ENCODE measurements around the gene MAP1B.

- no peak for TF ChIP-seq CTCF (IDR thresholded peaks at IDR 0.05)
- TF ChIP-seq REST (IDR thresholded peaks at IDR 0.05), result no peak
- no peak for TF ChIP-seq NR3C1 (IDR thresholded peaks at IDR 0.05)
- TF ChIP-seq RFX5 (IDR thresholded peaks at IDR 0.05), result no peak
- no peak for TF ChIP-seq HOXA7 (CRISPR knock-in tag; IDR thresholded peaks at IDR 0.05)
- TF ChIP-seq EP300 (IDR thresholded peaks at IDR 0.05), result no peak
- no peak for TF ChIP-seq RAD21 (conservative IDR thresholded peaks at IDR 0.05 in 1 of 2, IDR thresholded peaks at IDR 0.05 in 1 of 2)
- peak; percentile 70 for TF ChIP-seq JUNB (IDR thresholded peaks at IDR 0.05)
- no peak for TF ChIP-seq POLR2A (IDR thresholded peaks at IDR 0.05; ENCODE audit: low read length)
- TF ChIP-seq SMC3 (IDR thresholded peaks at IDR 0.05), result no peak
- TF ChIP-seq CHD2 (IDR thresholded peaks at IDR 0.05; ENCODE audit: low read length, partially characterized antibody), result no peak
- peak; percentile 86 for TF ChIP-seq FOSL2 (IDR thresholded peaks at IDR 0.05)
- TF ChIP-seq FOSL2 (CRISPR knock-in tag; IDR thresholded peaks at IDR 0.05), result peak; percentile 94
- 0 out of 2 replicates have a peak, but pooled peaks have one; percentile 10 for TF ChIP-seq MAX (IDR thresholded peaks at IDR 0.05)
- TF ChIP-seq ZSCAN20 (CRISPR knock-in tag; IDR thresholded peaks at IDR 0.05), result no peak
Observed at GRCh38 chr5:72248410-72248981, 141.2 kb downstream of the MAP1B start.
